IMR-90 (cell line): Measurements from ENCODE around the gene RABGGTA. TPM values are rescaled to one million over a fixed set of nuclear protein-coding genes. Genes with fewer than 3 reads are reported as not detected.

ENCODE experiments used
- ATAC-seq: fragments of 200-7000 bp; cut with Tn5 transposase; 2 replicates; pipeline ENCODE4 v1.9.1; 2020; ENCODE audit warnings: low read depth, mild to moderate bottlenecking, moderate library complexity
- BruUV-seq: library from RNA; stranded (reverse); fragments of 400-500 nt; replicated peaks from 2 replicates; lab custom pipeline; 2021; lab: Mats Ljungman, UMichigan
- CTCF ChIA-PET: fragments of 300-600 bp; formaldehyde crosslinking; extraction: SDS; loops from one replicate; lab custom pipeline; 2021; ENCODE audit warnings: antibody characterized with exemption; lab: Yijun Ruan, JAX
- POLR2A ChIA-PET: fragments of 300-600 bp; sonication (Branson Sonifier 250); formaldehyde crosslinking; loops from one replicate; lab custom pipeline; 2022; ENCODE audit warnings: antibody characterized with exemption; ENCODE audit not compliant: unreplicated experiment; lab: Charles Lee
- DNase-seq: peaks from one replicate; pipeline ENCODE4 v3.0.0; 2013
- H2AFZ ChIP-seq: replicated peaks from 2 replicates; pipeline ENCODE3; 2013; ENCODE audit warnings: low read length, mild to moderate bottlenecking; ENCODE audit not compliant: poor library complexity
- H2AK5ac ChIP-seq: 2 replicates; pipeline ENCODE4 v1.6.1; 2013; ENCODE audit warnings: low read depth, low read length, inconsistent platforms
- H2AK9ac ChIP-seq: replicated peaks from 2 replicates; pipeline ENCODE3; 2013; ENCODE audit warnings: mild to moderate bottlenecking, low read depth, low read length, moderate library complexity; ENCODE audit not compliant: poor library complexity
- H2BK120ac ChIP-seq: 2 replicates; pipeline ENCODE4 v1.6.1; 2013; ENCODE audit warnings: low read depth, low read length, inconsistent platforms
- H2BK15ac ChIP-seq: 3 replicates; pipeline ENCODE4 v1.6.1; 2013; ENCODE audit warnings: low read depth, low read length, inconsistent platforms
- H2BK20ac ChIP-seq: 2 replicates; pipeline ENCODE4 v1.6.1; 2013; ENCODE audit warnings: low read depth, mild to moderate bottlenecking, inconsistent platforms, low read length, moderate library complexity
- H2BK5ac ChIP-seq: 2 replicates; pipeline ENCODE4 v1.6.1; 2013; ENCODE audit warnings: mild to moderate bottlenecking, low read depth, low read length, inconsistent platforms; ENCODE audit not compliant: poor library complexity, severe bottlenecking
- H3K14ac ChIP-seq: replicated peaks from 2 replicates; pipeline ENCODE4 v1.6.1; 2013; ENCODE audit warnings: low read depth, low read length, inconsistent platforms
- H3K18ac ChIP-seq: 2 replicates; pipeline ENCODE4 v1.6.1; 2013; ENCODE audit warnings: low read depth, low read length, control low read depth
- H3K23ac ChIP-seq: 2 replicates; pipeline ENCODE4 v1.6.1; 2013; ENCODE audit warnings: low read depth, low read length, inconsistent platforms
- H3K27ac ChIP-seq: 2 replicates; pipeline ENCODE4 v1.5.1; 2013; ENCODE audit warnings: mild to moderate bottlenecking, control low read depth, low read length; ENCODE audit not compliant: insufficient read depth
- H3K27me3 ChIP-seq: 2 replicates; pipeline ENCODE4 v1.6.1; 2013; ENCODE audit warnings: low read length; ENCODE audit not compliant: control insufficient read depth, insufficient read depth
- H3K36me3 ChIP-seq: 2 replicates; pipeline ENCODE4 v1.6.1; 2013; ENCODE audit warnings: low read length, mixed read lengths; ENCODE audit not compliant: control insufficient read depth, insufficient read depth
- H3K4ac ChIP-seq: 2 replicates; pipeline ENCODE4 v1.6.1; 2013; ENCODE audit warnings: low read depth, low read length, inconsistent platforms
- H3K4me1 ChIP-seq: 2 replicates; pipeline ENCODE4 v1.6.1; 2013; ENCODE audit warnings: low read length, mixed read lengths; ENCODE audit not compliant: control insufficient read depth, insufficient read depth
- H3K4me2 ChIP-seq: 2 replicates; pipeline ENCODE4 v1.6.1; 2013; ENCODE audit warnings: low read depth, mild to moderate bottlenecking, control low read depth, low read length, moderate library complexity
- H3K4me3 ChIP-seq: 2 replicates; pipeline ENCODE4 v1.5.1; 2013; ENCODE audit warnings: low read depth, mild to moderate bottlenecking, control low read depth, low read length, moderate library complexity; ENCODE audit not compliant: insufficient read depth
- H3K56ac ChIP-seq: 2 replicates; pipeline ENCODE4 v1.6.1; 2013; ENCODE audit warnings: low read length, inconsistent platforms; ENCODE audit not compliant: insufficient read depth; ENCODE audit errors: extremely low read depth
- H3K79me1 ChIP-seq, 2 experiments: 2 replicates each; pipeline ENCODE4 v1.6.1; 2013; ENCODE audit warnings: low read length in 2 of 2, inconsistent platforms in 1 of 2, low read depth in 1 of 2
- H3K9ac ChIP-seq: 2 replicates; pipeline ENCODE4 v1.6.1; 2013; ENCODE audit warnings: low read depth, low read length, control low read depth
- H3K9me1 ChIP-seq: 2 replicates; pipeline ENCODE4 v1.6.1; 2013; ENCODE audit warnings: low read length, inconsistent platforms; ENCODE audit not compliant: insufficient read depth
- H3K9me3 ChIP-seq: 2 replicates; pipeline ENCODE4 v1.6.1; 2013; ENCODE audit warnings: low read length; ENCODE audit not compliant: control insufficient read depth, insufficient read depth
- H4K20me1 ChIP-seq: 2 replicates; pipeline ENCODE4 v1.6.1; 2013; ENCODE audit warnings: low read length, inconsistent platforms; ENCODE audit not compliant: insufficient read depth
- H4K5ac ChIP-seq: 2 replicates; pipeline ENCODE4 v1.6.1; 2013; ENCODE audit warnings: mild to moderate bottlenecking, low read depth, low read length, control low read depth
- H4K8ac ChIP-seq, 2 experiments: 2 replicates each; pipeline ENCODE4 v1.6.1; 2013; ENCODE audit warnings: low read depth in 2 of 2, low read length in 2 of 2, control low read depth in 1 of 2, inconsistent platforms in 1 of 2
- H4K91ac ChIP-seq: 2 replicates; pipeline ENCODE4 v1.6.1; 2013; ENCODE audit warnings: low read depth, low read length, inconsistent platforms; ENCODE audit not compliant: insufficient read depth
- BHLHE40 ChIP-seq: fragments of 150-350 bp; IDR thresholded peaks from 2 replicates; pipeline ENCODE4 v1.6.1; 2016; ENCODE audit warnings: mild to moderate bottlenecking, low read depth, low read length
- CEBPB ChIP-seq: IDR thresholded peaks from 2 replicates; pipeline ENCODE4 v1.6.1; 2012; ENCODE audit warnings: low read depth, low read length, improper control_type of control experiment
- CHD1 ChIP-seq: IDR thresholded peaks from 2 replicates; pipeline ENCODE4 v1.6.1; 2012; ENCODE audit warnings: low read depth, low read length, improper control_type of control experiment
- MXI1 ChIP-seq: IDR thresholded peaks from 2 replicates; pipeline ENCODE4 v1.6.1; 2012; ENCODE audit warnings: low read depth, mild to moderate bottlenecking, low read length, moderate library complexity, borderline replicate concordance
- NFE2L2 ChIP-seq: fragments of 150-350 bp; IDR thresholded peaks from 2 replicates; pipeline ENCODE4 v1.6.1; 2016; ENCODE audit warnings: low read depth, mild to moderate bottlenecking, low read length
- RAD21 ChIP-seq: IDR thresholded peaks from 2 replicates; pipeline ENCODE4 v1.6.1; 2012; ENCODE audit warnings: low read length, improper control_type of control experiment
- RFX5 ChIP-seq: IDR thresholded peaks from 2 replicates; pipeline ENCODE4 v1.8.0; 2012; ENCODE audit warnings: low read depth, mild to moderate bottlenecking, low read length, moderate library complexity
- WGBS, 2 experiments: methylation state at CpG; one replicate each; pipeline versions ENCODE4 v1.1.5 to v1.1.7; 2013; ENCODE audit warnings: missing lambda C conversion rate in 2 of 2; ENCODE audit not compliant: insufficient read length in 1 of 2; ENCODE audit errors: extremely low coverage in 2 of 2; 5-methylcytosine and 5-hydroxymethylcytosine counted together
- dilution Hi-C: fragments of 300-500 bp; cut with HindIII; formaldehyde crosslinking; loops from one replicate; pipeline ENCODE4 v1.14.3; 2018; ENCODE audit warnings: low sequenced_read_pairs; ENCODE audit not compliant: unreplicated experiment
- in situ Hi-C: fragments of 300-500 bp; cut with MboI; formaldehyde crosslinking; loops from 3 replicates; pipeline ENCODE4 v1.14.3; 2019; ENCODE audit warnings: low sequenced_read_pairs, inconsistent platforms, mixed read lengths
- intact Hi-C: fragments of 100-400 bp; cut with micrococcal nuclease; formaldehyde crosslinking; loops from 2 replicates; pipeline ENCODE4 v1.10.0; 2022
- polyA plus RNA-seq, 3 experiments: library from polyadenylated mRNA; depleted of rRNA; stranded (reverse); fragments of >200 nt; gene quantifications; 2 replicates each; pipeline ENCODE4 v1.2.3, GENCODE V29; 2012; ENCODE audit warnings: low replicate concordance in 1 of 3
- total RNA-seq: library from RNA; depleted of rRNA; stranded (reverse); fragments of >200 nt; gene quantifications from 2 replicates; pipeline ENCODE4 v1.2.3, GENCODE V29; 2012
- TF ChIP-seq, protein P1 (sequence below): fragments of 150-350 bp; IDR thresholded peaks from 2 replicates; pipeline ENCODE4 v1.6.1; 2017; ENCODE audit warnings: mild to moderate bottlenecking, antibody characterized with exemption, low read length, low read depth
- TF ChIP-seq, protein P2 (sequence below): fragments of 150-350 bp; IDR thresholded peaks from 2 replicates; pipeline ENCODE4 v1.6.1; 2016; ENCODE audit warnings: low read depth, mild to moderate bottlenecking, low read length, moderate library complexity, borderline replicate concordance
- TF ChIP-seq, protein P3 (sequence below): conservative IDR thresholded peaks from 2 replicates; pipeline ENCODE4 v1.5.1; 2012; ENCODE audit warnings: mild to moderate bottlenecking, low read depth, low read length, improper control_type of control experiment

Gene RABGGTA
- total and polyA plus RNA-seq, 2 of the 4 experiments (the other 2 are of a cell fraction) = 25.6 to 55.6 TPM

DNA sequence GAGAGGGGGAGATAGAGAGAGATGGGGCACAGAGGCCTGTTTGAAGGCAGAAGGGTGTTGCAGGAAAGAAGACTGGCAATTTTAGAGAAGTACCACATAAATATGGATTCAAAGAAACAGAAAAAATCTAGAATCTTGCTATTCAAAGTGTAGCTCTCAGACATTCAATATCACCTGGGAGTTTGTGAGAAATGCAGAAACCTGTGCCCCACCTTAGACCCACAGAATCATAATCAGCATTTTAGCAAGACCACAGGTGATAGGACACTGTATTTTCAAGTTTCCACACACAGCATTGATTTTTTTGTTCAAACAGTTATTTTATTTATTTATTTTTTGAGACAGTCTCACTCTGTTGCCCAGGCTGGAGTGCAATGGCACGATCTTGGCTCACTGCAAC lies 42.5 kb downstream of the RABGGTA start:
- Histone ChIP-seq H3K14ac (no peak overlapping the region), H4K91ac (no peak overlapping the region), H2AK9ac (no peak overlapping the region), H3K56ac (no peak overlapping the region; the same call in 1 of the 2 replicates), H3K9me3 (no peaks in the 10 kb centered on the region), H3K4me2 (no peak overlapping the region), H3K18ac (no peak overlapping the region), H4K5ac (no peak overlapping the region), H4K20me1 (no peaks in the 10 kb centered on the region), H3K36me3 (peaks cover 6% of the 10 kb centered on the region; the same call in 1 of the 2 replicates), H2AK5ac (no peak overlapping the region), H3K4ac (no peak overlapping the region), H2BK5ac (no peak overlapping the region), H3K9me1 (peaks cover 7% of the 10 kb centered on the region), H2BK20ac (no peak overlapping the region), H3K4me3 (no peak overlapping the region), H3K79me1 (peaks cover 25 to 56% of the 10 kb centered on the region in 2 experiments), H3K27me3 (no peaks in the 10 kb centered on the region), H3K9ac (no peak overlapping the region), H4K8ac (no peak overlapping the region), H3K23ac (no peak overlapping the region; the same call in 1 of the 2 replicates), H2AFZ (no peak overlapping the region), H2BK120ac (no peak overlapping the region), H2BK15ac (no peak overlapping the region), H3K4me1 (peaks cover 10% of the 10 kb centered on the region), H3K27ac (no peak overlapping the region)
- no peak for DNase-seq
- dilution Hi-C loops = no loop called here
- no peak for ATAC-seq
- no TSS peak for BruUV-seq
- no CpG with 5 or more reads among the region's 1 CpG for WGBS, 2 experiments
- in situ Hi-C loops = no loop called here
- intact Hi-C loops = no loop called here
- CTCF ChIA-PET = interaction anchor here (0.6 to 2.5 kb wide), 2 partner anchors 13 to 735 kb away, joined by 3 to 7 read pairs; partner anchors contain the start of gene MDP1
- TF ChIP-seq, protein P1, sequence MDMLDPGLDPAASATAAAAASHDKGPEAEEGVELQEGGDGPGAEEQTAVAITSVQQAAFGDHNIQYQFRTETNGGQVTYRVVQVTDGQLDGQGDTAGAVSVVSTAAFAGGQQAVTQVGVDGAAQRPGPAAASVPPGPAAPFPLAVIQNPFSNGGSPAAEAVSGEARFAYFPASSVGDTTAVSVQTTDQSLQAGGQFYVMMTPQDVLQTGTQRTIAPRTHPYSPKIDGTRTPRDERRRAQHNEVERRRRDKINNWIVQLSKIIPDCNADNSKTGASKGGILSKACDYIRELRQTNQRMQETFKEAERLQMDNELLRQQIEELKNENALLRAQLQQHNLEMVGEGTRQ = no peak
- TF ChIP-seq BHLHE40 (no peak), RAD21 (no peak), NFE2L2 (no peak), RFX5 (no peak), CEBPB (no peak), MXI1 (no peak), CHD1 (no peak)
- TF ChIP-seq, protein P2, sequence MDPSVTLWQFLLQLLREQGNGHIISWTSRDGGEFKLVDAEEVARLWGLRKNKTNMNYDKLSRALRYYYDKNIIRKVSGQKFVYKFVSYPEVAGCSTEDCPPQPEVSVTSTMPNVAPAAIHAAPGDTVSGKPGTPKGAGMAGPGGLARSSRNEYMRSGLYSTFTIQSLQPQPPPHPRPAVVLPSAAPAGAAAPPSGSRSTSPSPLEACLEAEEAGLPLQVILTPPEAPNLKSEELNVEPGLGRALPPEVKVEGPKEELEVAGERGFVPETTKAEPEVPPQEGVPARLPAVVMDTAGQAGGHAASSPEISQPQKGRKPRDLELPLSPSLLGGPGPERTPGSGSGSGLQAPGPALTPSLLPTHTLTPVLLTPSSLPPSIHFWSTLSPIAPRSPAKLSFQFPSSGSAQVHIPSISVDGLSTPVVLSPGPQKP = no peak
- TF ChIP-seq, protein P3, sequence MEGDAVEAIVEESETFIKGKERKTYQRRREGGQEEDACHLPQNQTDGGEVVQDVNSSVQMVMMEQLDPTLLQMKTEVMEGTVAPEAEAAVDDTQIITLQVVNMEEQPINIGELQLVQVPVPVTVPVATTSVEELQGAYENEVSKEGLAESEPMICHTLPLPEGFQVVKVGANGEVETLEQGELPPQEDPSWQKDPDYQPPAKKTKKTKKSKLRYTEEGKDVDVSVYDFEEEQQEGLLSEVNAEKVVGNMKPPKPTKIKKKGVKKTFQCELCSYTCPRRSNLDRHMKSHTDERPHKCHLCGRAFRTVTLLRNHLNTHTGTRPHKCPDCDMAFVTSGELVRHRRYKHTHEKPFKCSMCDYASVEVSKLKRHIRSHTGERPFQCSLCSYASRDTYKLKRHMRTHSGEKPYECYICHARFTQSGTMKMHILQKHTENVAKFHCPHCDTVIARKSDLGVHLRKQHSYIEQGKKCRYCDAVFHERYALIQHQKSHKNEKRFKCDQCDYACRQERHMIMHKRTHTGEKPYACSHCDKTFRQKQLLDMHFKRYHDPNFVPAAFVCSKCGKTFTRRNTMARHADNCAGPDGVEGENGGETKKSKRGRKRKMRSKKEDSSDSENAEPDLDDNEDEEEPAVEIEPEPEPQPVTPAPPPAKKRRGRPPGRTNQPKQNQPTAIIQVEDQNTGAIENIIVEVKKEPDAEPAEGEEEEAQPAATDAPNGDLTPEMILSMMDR = no peak
- POLR2A ChIA-PET = interaction anchor here (0.6 kb wide), 2 partner anchors 9 to 1126 kb away, joined by 4 to 8 read pairs; no protein-coding TSS in a partner anchor
